ENCODE measurements around the gene RNF31.

- TF ChIP-seq CTCF (IDR thresholded peaks at IDR 0.05; ENCODE audit: poor library complexity) (no peak), EZH2 (IDR thresholded peaks at IDR 0.05; ENCODE audit: borderline replicate concordance) (no peak), EZH2phosphoT487 (IDR thresholded peaks at IDR 0.05; ENCODE audit: low read depth, severe bottlenecking, unreplicated experiment) (no peak)
Measured at GRCh38 chr14:24100197-24100981, 46.9 kb upstream of the RNF31 start.
